Activated naive CD4-positive, alpha-beta T cell treated with anti-CD3 and anti-CD28 coated beads for 36 hours (primary cell): ENCODE results near the gene GRIK4. TPM values are rescaled to one million over a fixed set of nuclear protein-coding genes. Genes with fewer than 3 reads are reported as not detected.
A peak's percentile ranks its signal among the peaks of the same experiment; 100 is the strongest.

Source experiments
- CTCF ChIA-PET: fragments of 350-600 bp; sonication (Branson Sonifier 250); formaldehyde crosslinking; loops from one replicate; lab custom pipeline; 2021; ENCODE audit warnings: antibody characterized with exemption; lab: Charles Lee
- DNase-seq: peaks from one replicate; pipeline ENCODE4 v3.0.0-alpha.2; 2020
- H3K27ac Mint-ChIP-seq: one replicate; pipeline ENCODE4 v1.8.0; 2021; ENCODE audit warnings: mild to moderate bottlenecking, mixed read lengths
- H3K27me3 Mint-ChIP-seq: one replicate; pipeline ENCODE4 v1.8.0; 2021; ENCODE audit warnings: low read depth, mixed read lengths
- H3K36me3 Mint-ChIP-seq: one replicate; pipeline ENCODE4 v1.8.0; 2021; ENCODE audit warnings: low read depth, mixed read lengths
- H3K4me1 Mint-ChIP-seq: one replicate; pipeline ENCODE4 v1.8.0; 2021; ENCODE audit warnings: low read depth, mixed read lengths
- H3K4me3 Mint-ChIP-seq: one replicate; pipeline ENCODE4 v1.8.0; 2021; ENCODE audit warnings: mild to moderate bottlenecking, moderate library complexity, mixed read lengths
- H3K9me3 Mint-ChIP-seq: one replicate; pipeline ENCODE4 v1.8.0; 2021; ENCODE audit warnings: mixed read lengths
- intact Hi-C: fragments of 100-400 bp; cut with micrococcal nuclease; formaldehyde crosslinking; loops from one replicate; pipeline ENCODE4 v1.15.1; 2023
- total RNA-seq, 2 experiments: library from RNA; stranded (reverse); gene quantifications; one replicate each; pipeline ENCODE4 v1.2.3, GENCODE V29; 2021

Gene GRIK4
- total RNA-seq, 2 experiments from 2014 or later: not detected

DNA sequence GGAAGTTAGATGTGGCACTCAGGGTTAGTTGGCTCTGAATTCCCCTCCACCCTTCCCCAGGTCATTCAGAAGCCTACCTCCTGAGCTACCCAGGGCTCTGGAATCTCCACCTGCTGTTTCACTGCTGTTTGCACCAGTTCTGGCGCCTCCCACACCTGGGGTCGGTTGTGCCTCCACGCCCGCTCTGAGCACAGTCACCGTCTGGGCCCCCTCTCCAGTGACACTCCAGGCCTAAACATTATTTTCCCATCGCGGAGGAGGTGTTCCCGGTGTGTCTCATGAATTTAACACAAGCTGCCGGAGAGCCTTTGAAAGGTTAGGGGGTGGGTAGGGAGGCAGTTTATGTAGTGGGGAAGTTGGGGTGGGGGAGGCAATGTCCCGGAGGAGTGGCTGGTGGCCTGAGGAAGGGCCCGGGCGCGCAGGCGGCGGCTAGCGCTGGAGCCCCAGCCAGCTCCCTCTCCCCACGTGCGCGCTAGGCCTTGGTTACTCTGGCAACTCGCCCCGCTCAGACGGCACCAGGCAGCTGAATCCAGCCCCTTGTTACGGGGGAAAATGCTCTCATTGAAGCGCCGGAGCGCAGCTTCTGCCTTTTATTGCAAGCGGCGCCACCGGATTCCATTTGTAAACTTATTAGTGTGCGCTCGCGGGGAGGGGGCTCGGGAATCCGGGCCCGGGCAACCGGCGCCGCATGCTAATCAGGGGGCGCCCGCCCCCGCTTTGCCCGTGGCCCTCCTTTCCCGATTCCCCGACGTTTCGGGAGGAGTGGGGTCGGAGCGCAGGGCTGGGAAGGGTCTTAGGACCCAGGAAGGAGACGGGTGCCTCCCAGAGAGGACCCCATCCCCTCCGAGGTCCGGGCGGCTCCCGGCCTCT is 52.4 kb downstream of the GRIK4 start:
- no peaks in the 10 kb centered on the region for H3K9me3 Mint-ChIP-seq
- no peaks in the 10 kb centered on the region for H3K36me3 Mint-ChIP-seq
- CTCF ChIA-PET: interaction anchor here (0.6 to 0.7 kb wide), 2 partner anchors 53 to 370 kb away, joined by 3 read pairs; no protein-coding TSS in a partner anchor
- no peak overlapping the region for H3K4me3 Mint-ChIP-seq
- peaks cover 6% of the 10 kb centered on the region for H3K4me1 Mint-ChIP-seq
- no peak overlapping the region for H3K27ac Mint-ChIP-seq
- H3K27me3 Mint-ChIP-seq: peaks cover 34% of the 10 kb centered on the region
- intact Hi-C loops: no loop called here
- DNase-seq: no peak

GRCh38 chr11:120564573-120565311 is 53.2 kb downstream of the GRIK4 start:
- H3K4me3 Mint-ChIP-seq: no peak overlapping the region
- no peak overlapping the region for H3K27ac Mint-ChIP-seq
- peak; percentile 58 for DNase-seq
- no peaks in the 10 kb centered on the region for H3K9me3 Mint-ChIP-seq
- intact Hi-C loops: no loop called here
- H3K36me3 Mint-ChIP-seq: no peaks in the 10 kb centered on the region
- H3K4me1 Mint-ChIP-seq: peaks cover 6% of the 10 kb centered on the region
- CTCF ChIA-PET: interaction anchor here (0.6 to 1.3 kb wide), 2 partner anchors 20 to 369 kb away, joined by 3 read pairs; no protein-coding TSS in a partner anchor
- peaks cover 38% of the 10 kb centered on the region for H3K27me3 Mint-ChIP-seq

- Mint-ChIP-seq H3K9me3 (no peaks in the 10 kb centered on the region), H3K4me1 (peaks cover 6% of the 10 kb centered on the region), H3K27ac (no peak overlapping the region), H3K27me3 (peaks cover 38% of the 10 kb centered on the region), H3K36me3 (no peaks in the 10 kb centered on the region), H3K4me3 (no peak overlapping the region)
- no peak for DNase-seq
- intact Hi-C loops: no loop called here
- CTCF ChIA-PET: interaction anchor here (1.3 kb wide), 1 partner anchor 21 kb away, joined by 3 read pairs; no protein-coding TSS in a partner anchor
Observed at GRCh38 chr11:120565466-120566155, 54.1 kb downstream of the GRIK4 start.

- Mint-ChIP-seq H3K4me3 (no peak overlapping the region), H3K36me3 (no peaks in the 10 kb centered on the region), H3K27ac (no peak overlapping the region), H3K27me3 (peaks cover 40% of the 10 kb centered on the region), H3K4me1 (peaks cover 6% of the 10 kb centered on the region), H3K9me3 (no peaks in the 10 kb centered on the region)
- intact Hi-C loops: no loop called here
- CTCF ChIA-PET: no interaction called here
- DNase-seq: no peak
Observed at GRCh38 chr11:120566176-120566575, 54.6 kb downstream of the GRIK4 start.

DNA sequence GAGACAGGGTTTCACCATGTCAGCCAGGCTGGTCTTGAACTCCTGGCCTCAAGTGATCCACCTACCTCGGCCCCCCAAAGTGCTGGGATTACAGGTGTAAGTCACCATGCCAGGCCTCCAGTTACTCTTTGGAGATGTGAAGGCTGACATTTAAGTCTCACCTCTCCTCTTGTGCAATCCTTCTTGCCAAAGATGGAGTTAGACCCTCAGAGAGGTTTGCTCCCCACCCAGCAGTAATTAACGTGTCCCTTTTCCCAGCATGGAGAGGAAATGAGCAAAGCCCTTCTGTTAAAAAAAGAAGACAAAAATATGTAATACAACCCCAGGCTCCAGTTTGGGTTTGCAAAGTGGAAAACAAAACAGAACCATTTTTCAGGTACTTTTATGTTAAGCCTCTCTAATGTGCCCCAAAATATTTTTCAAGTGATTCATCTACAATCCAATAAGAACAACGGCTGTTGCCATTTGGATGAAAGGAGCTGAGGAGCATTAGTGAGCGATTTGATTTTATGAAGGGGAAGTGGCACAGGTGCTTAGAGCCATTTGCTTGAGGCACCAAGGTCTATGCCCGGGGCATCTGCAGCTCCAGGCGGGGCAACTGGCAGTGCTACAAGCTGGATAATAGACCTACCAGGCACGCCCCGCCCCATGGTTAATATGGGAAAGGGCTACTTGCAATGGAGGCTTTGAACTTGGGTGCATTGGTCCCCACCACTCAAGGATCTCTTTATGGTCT is 57.2 kb downstream of the GRIK4 start:
- H3K9me3 Mint-ChIP-seq: no peaks in the 10 kb centered on the region
- CTCF ChIA-PET: no interaction called here
- peaks cover 32% of the 10 kb centered on the region for H3K27me3 Mint-ChIP-seq
- peaks cover 6% of the 10 kb centered on the region for H3K4me1 Mint-ChIP-seq
- no peak overlapping the region for H3K4me3 Mint-ChIP-seq
- DNase-seq: no peak
- no peaks in the 10 kb centered on the region for H3K36me3 Mint-ChIP-seq
- intact Hi-C loops: no loop called here
- H3K27ac Mint-ChIP-seq: no peak overlapping the region

DNA sequence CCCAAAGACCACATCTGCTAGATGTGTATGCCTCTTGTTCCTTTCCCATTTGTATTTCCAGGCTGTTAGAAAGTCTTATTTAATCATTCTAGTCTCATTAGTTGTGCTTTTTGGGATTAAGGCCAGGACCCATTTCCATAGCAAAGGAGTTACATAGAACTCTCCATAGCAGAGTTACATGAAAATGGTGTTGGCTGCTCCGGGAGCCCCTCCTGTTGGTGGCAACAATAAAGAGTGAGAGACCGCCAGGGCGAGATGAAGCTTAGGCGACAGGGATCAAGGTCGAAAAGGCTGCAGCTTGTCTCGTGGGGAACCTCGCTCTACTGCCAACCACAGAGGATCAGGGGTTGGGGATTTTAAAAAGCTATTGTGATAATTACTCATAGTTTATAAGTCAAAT is 58.3 kb downstream of the GRIK4 start:
- H3K36me3 Mint-ChIP-seq: no peaks in the 10 kb centered on the region
- H3K4me1 Mint-ChIP-seq: peaks cover 6% of the 10 kb centered on the region
- DNase-seq: no peak
- intact Hi-C loops: no loop called here
- no peak overlapping the region for H3K4me3 Mint-ChIP-seq
- no peaks in the 10 kb centered on the region for H3K9me3 Mint-ChIP-seq
- H3K27ac Mint-ChIP-seq: no peak overlapping the region
- CTCF ChIA-PET: interaction anchor here (0.5 kb wide), 1 partner anchor 501 kb away, joined by 3 read pairs; no protein-coding TSS in a partner anchor
- peaks cover 33% of the 10 kb centered on the region for H3K27me3 Mint-ChIP-seq

GRCh38 chr11:120571476-120571875 is 59.9 kb downstream of the GRIK4 start:
- Mint-ChIP-seq H3K4me1 (no peaks in the 10 kb centered on the region), H3K27me3 (peaks cover 27% of the 10 kb centered on the region), H3K27ac (no peak overlapping the region), H3K4me3 (no peak overlapping the region), H3K9me3 (no peaks in the 10 kb centered on the region), H3K36me3 (no peaks in the 10 kb centered on the region)
- intact Hi-C loops: no loop called here
- DNase-seq: no peak
- CTCF ChIA-PET: no interaction called here

- no peaks in the 10 kb centered on the region for H3K9me3 Mint-ChIP-seq
- intact Hi-C loops: no loop called here
- H3K27me3 Mint-ChIP-seq: peaks cover 32% of the 10 kb centered on the region
- CTCF ChIA-PET: interaction anchor here (0.6 kb wide), 1 partner anchor 37 kb away, joined by 3 read pairs; no protein-coding TSS in a partner anchor
- H3K4me3 Mint-ChIP-seq: no peak overlapping the region
- H3K27ac Mint-ChIP-seq: no peak overlapping the region
- H3K36me3 Mint-ChIP-seq: no peaks in the 10 kb centered on the region
- DNase-seq: no peak
- H3K4me1 Mint-ChIP-seq: no peaks in the 10 kb centered on the region
Observed at GRCh38 chr11:120573756-120574354, 62.3 kb downstream of the GRIK4 start.

DNA sequence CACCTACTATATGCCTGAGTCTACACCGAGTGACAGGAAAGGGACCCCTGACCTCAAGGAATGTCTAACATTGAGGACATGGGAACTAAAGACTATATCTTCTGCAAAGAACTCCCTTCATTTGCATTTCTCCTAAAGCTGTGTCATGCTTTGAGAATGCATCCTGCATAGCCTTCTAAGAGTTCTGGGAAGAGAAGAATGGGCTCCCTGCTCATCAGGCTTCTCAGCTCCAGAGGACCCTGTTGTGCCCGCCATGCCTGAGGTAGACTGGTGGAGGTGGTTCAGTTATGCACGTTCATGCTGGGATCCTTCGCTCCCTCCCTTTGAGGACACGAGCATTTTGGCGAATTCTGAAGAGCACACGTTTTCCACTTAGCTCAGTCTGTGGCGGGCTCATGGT is 63.3 kb downstream of the GRIK4 start:
- CTCF ChIA-PET: no interaction called here
- DNase-seq: no peak
- no peaks in the 10 kb centered on the region for H3K9me3 Mint-ChIP-seq
- intact Hi-C loops: no loop called here
- H3K4me1 Mint-ChIP-seq: no peaks in the 10 kb centered on the region
- peaks cover 28% of the 10 kb centered on the region for H3K27me3 Mint-ChIP-seq
- no peaks in the 10 kb centered on the region for H3K36me3 Mint-ChIP-seq
- no peak overlapping the region for H3K27ac Mint-ChIP-seq
- H3K4me3 Mint-ChIP-seq: no peak overlapping the region

DNA sequence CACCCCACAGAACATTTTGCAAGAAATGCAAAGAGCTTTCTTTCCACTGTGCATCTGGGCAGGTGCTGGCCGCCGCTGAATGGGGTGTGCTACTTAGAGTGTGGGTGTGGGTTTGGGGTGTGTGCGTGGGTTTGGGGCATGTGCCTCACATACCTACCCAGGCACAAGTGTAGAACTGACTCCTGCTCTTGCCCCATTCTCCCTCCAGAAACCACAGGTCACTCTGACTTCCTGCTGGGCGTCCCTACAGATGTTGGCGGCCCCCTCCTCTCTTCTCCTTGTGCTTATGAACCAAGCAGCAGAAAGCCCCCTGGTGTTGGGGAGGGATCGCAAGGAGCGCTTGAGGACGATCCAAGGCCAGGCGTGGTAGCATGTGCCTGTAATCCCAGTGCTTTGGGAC is 63.9 kb downstream of the GRIK4 start:
- Mint-ChIP-seq H3K4me3 (no peak overlapping the region), H3K9me3 (no peaks in the 10 kb centered on the region), H3K4me1 (no peaks in the 10 kb centered on the region), H3K27ac (no peak overlapping the region), H3K27me3 (peaks cover 28% of the 10 kb centered on the region), H3K36me3 (no peaks in the 10 kb centered on the region)
- no peak for DNase-seq
- intact Hi-C loops: no loop called here
- CTCF ChIA-PET: no interaction called here

DNA sequence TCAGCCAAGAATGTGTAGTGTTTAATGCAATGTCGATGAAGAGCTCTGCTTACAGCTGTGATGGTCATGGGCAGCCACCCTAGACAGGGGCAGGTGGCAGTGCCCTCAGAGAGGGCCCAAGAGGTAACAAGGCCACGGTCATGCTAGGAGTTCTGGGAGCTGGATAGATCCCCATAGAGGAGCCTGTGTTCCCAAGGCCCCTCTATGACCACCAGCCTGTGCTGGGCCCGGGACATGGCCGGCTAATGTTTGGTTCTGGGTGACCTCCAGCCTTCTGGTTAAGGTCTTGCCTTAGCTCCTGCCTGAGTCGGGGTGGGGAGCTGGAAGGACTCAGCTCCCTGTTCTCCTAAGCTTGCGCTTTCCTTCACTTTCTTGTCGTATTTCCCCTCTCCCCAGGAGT is 65.1 kb downstream of the GRIK4 start:
- Mint-ChIP-seq H3K4me3 (no peak overlapping the region), H3K9me3 (no peaks in the 10 kb centered on the region), H3K36me3 (no peaks in the 10 kb centered on the region), H3K27ac (no peak overlapping the region), H3K27me3 (peaks cover 28% of the 10 kb centered on the region), H3K4me1 (no peaks in the 10 kb centered on the region)
- no peak for DNase-seq
- intact Hi-C loops: no loop called here
- CTCF ChIA-PET: no interaction called here
